ENCODE results near the gene BTK. TPM values are rescaled to one million over a fixed set of nuclear protein-coding genes. Genes with fewer than 3 reads are reported as not detected.
"Not testable (repeated sequence)": the region's sequence is repeated elsewhere in the genome, so short reads cannot be mapped to it uniquely, and the experiment has no call there.

Gene BTK
- total RNA-seq, 1 experiment from 2014 or later = 0.35 TPM

DNA sequence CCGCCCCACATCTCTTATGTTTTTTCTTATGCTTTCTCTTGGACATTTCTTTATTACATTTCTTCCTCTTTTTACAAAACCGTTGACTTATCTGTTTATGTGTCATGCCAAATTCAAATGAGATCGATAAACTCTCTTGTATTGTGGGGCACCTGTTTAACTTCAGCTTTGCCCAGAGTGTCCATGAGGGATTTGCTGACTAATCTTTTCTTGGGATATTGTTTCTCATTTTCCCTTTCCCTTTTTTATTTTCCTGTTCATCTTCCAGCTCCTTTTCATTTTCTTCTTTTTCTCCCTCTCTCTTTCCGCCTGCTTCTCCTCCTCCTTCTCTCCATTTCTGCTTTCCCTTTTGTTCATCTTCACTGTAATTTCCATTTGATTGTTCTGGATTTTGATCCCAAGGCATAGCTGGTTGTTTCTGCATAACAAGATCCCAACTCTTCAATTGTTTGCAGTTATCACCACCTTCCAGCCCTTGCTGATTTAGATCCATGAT lies 48.2 kb downstream of the BTK start:
- TF ChIP-seq, protein P1, sequence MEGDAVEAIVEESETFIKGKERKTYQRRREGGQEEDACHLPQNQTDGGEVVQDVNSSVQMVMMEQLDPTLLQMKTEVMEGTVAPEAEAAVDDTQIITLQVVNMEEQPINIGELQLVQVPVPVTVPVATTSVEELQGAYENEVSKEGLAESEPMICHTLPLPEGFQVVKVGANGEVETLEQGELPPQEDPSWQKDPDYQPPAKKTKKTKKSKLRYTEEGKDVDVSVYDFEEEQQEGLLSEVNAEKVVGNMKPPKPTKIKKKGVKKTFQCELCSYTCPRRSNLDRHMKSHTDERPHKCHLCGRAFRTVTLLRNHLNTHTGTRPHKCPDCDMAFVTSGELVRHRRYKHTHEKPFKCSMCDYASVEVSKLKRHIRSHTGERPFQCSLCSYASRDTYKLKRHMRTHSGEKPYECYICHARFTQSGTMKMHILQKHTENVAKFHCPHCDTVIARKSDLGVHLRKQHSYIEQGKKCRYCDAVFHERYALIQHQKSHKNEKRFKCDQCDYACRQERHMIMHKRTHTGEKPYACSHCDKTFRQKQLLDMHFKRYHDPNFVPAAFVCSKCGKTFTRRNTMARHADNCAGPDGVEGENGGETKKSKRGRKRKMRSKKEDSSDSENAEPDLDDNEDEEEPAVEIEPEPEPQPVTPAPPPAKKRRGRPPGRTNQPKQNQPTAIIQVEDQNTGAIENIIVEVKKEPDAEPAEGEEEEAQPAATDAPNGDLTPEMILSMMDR (conservative IDR thresholded peaks at IDR 0.05) = no peak
- no peak overlapping the region for H2BK5ac ChIP-seq (ENCODE audit: insufficient read length, low read length)
- H3K9me3 ChIP-seq (ENCODE audit: control insufficient read depth, low read depth, low read length) = no peaks in the 10 kb centered on the region
- H2BK20ac ChIP-seq (ENCODE audit: low read depth, low read length, poor library complexity, severe bottlenecking) = no peak overlapping the region
- no peaks in the 10 kb centered on the region; the same call in 1 of the 2 replicates for H3K27me3 Mint-ChIP-seq (ENCODE audit: low read depth)
- no peak overlapping the region for H3K4ac ChIP-seq (ENCODE audit: low read depth, low read length)
- no peak overlapping the region for H2AK5ac ChIP-seq (ENCODE audit: insufficient read length, low read length)
- H3K56ac ChIP-seq (ENCODE audit: insufficient read length, low read depth, low read length) = no peak overlapping the region
- no peaks in the 10 kb centered on the region for H3K4me1 ChIP-seq (ENCODE audit: insufficient read depth, low read length)
- H3K4me2 ChIP-seq (ENCODE audit: insufficient read depth, insufficient read length, low read length) = no peak overlapping the region
- no peak overlapping the region for H4K8ac ChIP-seq (replicated peaks; ENCODE audit: insufficient read length, low read depth, low read length)
- no peak overlapping the region for H3K9ac ChIP-seq (ENCODE audit: extremely low read depth, insufficient read length, low read length)
- no peak overlapping the region for H3T11ph ChIP-seq (ENCODE audit: low read length)
- H3K18ac ChIP-seq (ENCODE audit: insufficient read length, low read depth, low read length) = no peak overlapping the region
- H3K27me3 ChIP-seq (ENCODE audit: insufficient read depth, low read length) = no peaks in the 10 kb centered on the region
- peaks cover 68 to 77% of the 10 kb centered on the region in 2 experiments for H3K9me3 Mint-ChIP-seq
- H3K23ac ChIP-seq (ENCODE audit: insufficient read length, low read depth, low read length) = no peak overlapping the region
- H3K36me3 Mint-ChIP-seq (ENCODE audit: insufficient read depth in 1 of 3, low read depth in 3 of 3) = peaks cover 4 to 15% (median 5%) of the 10 kb centered on the region in 3 experiments; a peak in 5 of 7 replicates
- H3K23me2 ChIP-seq (ENCODE audit: insufficient read length, low read depth, low read length, poor library complexity, severe bottlenecking) = no peaks in the 10 kb centered on the region
- no peak overlapping the region for H4K5ac ChIP-seq (ENCODE audit: insufficient read length, low read depth, low read length)
- H2AFZ ChIP-seq (ENCODE audit: low read length) = no peak overlapping the region
- no peak overlapping the region for H2BK12ac ChIP-seq (ENCODE audit: insufficient read length, low read depth, low read length)
- no peaks in the 10 kb centered on the region for H3K4me1 Mint-ChIP-seq
- H3K79me2 ChIP-seq (ENCODE audit: insufficient read depth, low read length) = no peaks in the 10 kb centered on the region
- H4K20me1 ChIP-seq (ENCODE audit: control insufficient read depth, insufficient read depth, insufficient read length) = no peaks in the 10 kb centered on the region
- H3K27ac Mint-ChIP-seq = no peak overlapping the region; a peak in 1 of 7 replicates
- H3K79me1 ChIP-seq (ENCODE audit: insufficient read depth, low read depth, low read length, poor library complexity, severe bottlenecking) = no peaks in the 10 kb centered on the region
- H2BK15ac ChIP-seq (ENCODE audit: low read depth, low read length) = no peak overlapping the region
- H3K27ac ChIP-seq (ENCODE audit: insufficient read length, low read depth, low read length) = no peak overlapping the region
- no peak overlapping the region for H3K14ac ChIP-seq (ENCODE audit: insufficient read depth, low read length)
- H3K4me3 Mint-ChIP-seq = no peak overlapping the region
- no peak overlapping the region for H2BK120ac ChIP-seq (ENCODE audit: low read depth, low read length, poor library complexity, severe bottlenecking)
- no peak for DNase-seq
- H4K91ac ChIP-seq (ENCODE audit: insufficient read length, low read depth, low read length) = no peak overlapping the region
- no CpG with 5 or more reads among the region's 4 CpGs for WGBS (ENCODE audit: extremely low coverage, insufficient read length, low lambda C conversion rate)

DNA sequence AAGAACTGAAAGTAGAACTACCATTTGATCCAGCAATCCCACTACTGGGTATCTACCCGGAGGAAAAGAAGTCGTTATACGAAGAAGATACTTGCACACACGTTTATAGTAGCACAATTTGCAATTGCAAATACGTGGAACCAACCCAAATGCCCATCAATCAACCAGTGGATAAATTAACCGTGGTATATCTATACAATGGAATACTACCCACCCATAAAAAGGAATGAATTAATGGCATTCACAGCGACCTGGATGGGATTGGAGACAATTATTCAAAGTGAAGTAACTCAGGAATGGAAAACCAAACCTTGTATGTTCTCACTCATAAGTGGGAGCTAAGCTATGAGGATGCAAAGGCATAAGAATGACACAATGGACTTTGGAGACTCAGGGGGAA lies 51.7 kb downstream of the BTK start:
- peaks cover 59 to 83% of the 10 kb centered on the region in 2 experiments for H3K9me3 Mint-ChIP-seq
- H3K27ac Mint-ChIP-seq; H2BK15ac ChIP-seq (ENCODE audit: low read depth, low read length); H3K18ac ChIP-seq (ENCODE audit: insufficient read length, low read depth, low read length); H3K4me2 ChIP-seq (ENCODE audit: insufficient read depth, insufficient read length, low read length); DNase-seq; H2BK20ac ChIP-seq (ENCODE audit: low read depth, low read length, poor library complexity, severe bottlenecking); H3K9me3 ChIP-seq (ENCODE audit: control insufficient read depth, low read depth, low read length); H2BK12ac ChIP-seq (ENCODE audit: insufficient read length, low read depth, low read length); H4K5ac ChIP-seq (ENCODE audit: insufficient read length, low read depth, low read length); H3K4me1 ChIP-seq (ENCODE audit: insufficient read depth, low read length); H3K4me3 Mint-ChIP-seq; H3K4ac ChIP-seq (ENCODE audit: low read depth, low read length); H2AFZ ChIP-seq (ENCODE audit: low read length); H3K23ac ChIP-seq (ENCODE audit: insufficient read length, low read depth, low read length); H3K27me3 Mint-ChIP-seq (ENCODE audit: low read depth); H3K36me3 Mint-ChIP-seq (ENCODE audit: insufficient read depth in 1 of 3, low read depth in 3 of 3); H3K27ac ChIP-seq (ENCODE audit: insufficient read length, low read depth, low read length); H4K91ac ChIP-seq (ENCODE audit: insufficient read length, low read depth, low read length); H3K56ac ChIP-seq (ENCODE audit: insufficient read length, low read depth, low read length); H3K79me2 ChIP-seq (ENCODE audit: insufficient read depth, low read length); H4K8ac ChIP-seq (replicated peaks; ENCODE audit: insufficient read length, low read depth, low read length); H3K23me2 ChIP-seq (ENCODE audit: insufficient read length, low read depth, low read length, poor library complexity, severe bottlenecking); H2AK5ac ChIP-seq (ENCODE audit: insufficient read length, low read length); H3K79me1 ChIP-seq (ENCODE audit: insufficient read depth, low read depth, low read length, poor library complexity, severe bottlenecking); H3K4me1 Mint-ChIP-seq; H3T11ph ChIP-seq (ENCODE audit: low read length); H2BK5ac ChIP-seq (ENCODE audit: insufficient read length, low read length); H3K14ac ChIP-seq (ENCODE audit: insufficient read depth, low read length); H3K9ac ChIP-seq (ENCODE audit: extremely low read depth, insufficient read length, low read length); H2BK120ac ChIP-seq (ENCODE audit: low read depth, low read length, poor library complexity, severe bottlenecking); H3K27me3 ChIP-seq (ENCODE audit: insufficient read depth, low read length); H4K20me1 ChIP-seq (ENCODE audit: control insufficient read depth, insufficient read depth, insufficient read length): not testable (repeated sequence)
- WGBS (ENCODE audit: extremely low coverage, insufficient read length, low lambda C conversion rate) = no CpG with 5 or more reads among the region's 7 CpGs

Measured in H9 (cell line).